ENCODE measurements around the gene RAB37.
A peak's percentile ranks its signal among the peaks of the same experiment; 100 is the strongest.

Gene RAB37

DNA sequence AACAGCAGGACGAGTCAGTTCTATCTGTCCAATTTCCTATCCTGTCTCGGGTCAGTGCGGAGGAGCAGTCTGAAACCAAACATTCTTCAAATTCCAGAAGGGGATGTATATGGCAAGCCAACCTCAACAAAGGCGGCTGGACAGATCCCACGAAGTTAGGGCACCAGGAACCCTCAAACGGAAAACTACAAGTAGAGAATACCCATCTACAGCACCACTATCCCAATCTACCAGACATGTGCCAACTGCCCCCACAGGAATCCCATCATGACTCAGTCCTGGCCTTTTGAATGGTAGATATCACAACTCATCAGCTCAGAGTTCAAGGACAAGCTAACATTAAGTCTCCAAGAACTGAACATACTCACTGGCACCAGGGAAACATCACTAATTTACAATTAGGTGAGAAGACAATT, 36.8 kb downstream of the RAB37 start:
- H3K4me3 ChIP-seq (ENCODE audit: control insufficient read depth, low read depth, low read length) = no peak overlapping the region
- DNase-seq (ENCODE audit: low read depth) = peak; percentile 36
- TF ChIP-seq, protein P1, sequence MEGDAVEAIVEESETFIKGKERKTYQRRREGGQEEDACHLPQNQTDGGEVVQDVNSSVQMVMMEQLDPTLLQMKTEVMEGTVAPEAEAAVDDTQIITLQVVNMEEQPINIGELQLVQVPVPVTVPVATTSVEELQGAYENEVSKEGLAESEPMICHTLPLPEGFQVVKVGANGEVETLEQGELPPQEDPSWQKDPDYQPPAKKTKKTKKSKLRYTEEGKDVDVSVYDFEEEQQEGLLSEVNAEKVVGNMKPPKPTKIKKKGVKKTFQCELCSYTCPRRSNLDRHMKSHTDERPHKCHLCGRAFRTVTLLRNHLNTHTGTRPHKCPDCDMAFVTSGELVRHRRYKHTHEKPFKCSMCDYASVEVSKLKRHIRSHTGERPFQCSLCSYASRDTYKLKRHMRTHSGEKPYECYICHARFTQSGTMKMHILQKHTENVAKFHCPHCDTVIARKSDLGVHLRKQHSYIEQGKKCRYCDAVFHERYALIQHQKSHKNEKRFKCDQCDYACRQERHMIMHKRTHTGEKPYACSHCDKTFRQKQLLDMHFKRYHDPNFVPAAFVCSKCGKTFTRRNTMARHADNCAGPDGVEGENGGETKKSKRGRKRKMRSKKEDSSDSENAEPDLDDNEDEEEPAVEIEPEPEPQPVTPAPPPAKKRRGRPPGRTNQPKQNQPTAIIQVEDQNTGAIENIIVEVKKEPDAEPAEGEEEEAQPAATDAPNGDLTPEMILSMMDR (conservative IDR thresholded peaks at IDR 0.05; ENCODE audit: control insufficient read depth, insufficient read depth, low read depth, low read length) = no peak

DNA sequence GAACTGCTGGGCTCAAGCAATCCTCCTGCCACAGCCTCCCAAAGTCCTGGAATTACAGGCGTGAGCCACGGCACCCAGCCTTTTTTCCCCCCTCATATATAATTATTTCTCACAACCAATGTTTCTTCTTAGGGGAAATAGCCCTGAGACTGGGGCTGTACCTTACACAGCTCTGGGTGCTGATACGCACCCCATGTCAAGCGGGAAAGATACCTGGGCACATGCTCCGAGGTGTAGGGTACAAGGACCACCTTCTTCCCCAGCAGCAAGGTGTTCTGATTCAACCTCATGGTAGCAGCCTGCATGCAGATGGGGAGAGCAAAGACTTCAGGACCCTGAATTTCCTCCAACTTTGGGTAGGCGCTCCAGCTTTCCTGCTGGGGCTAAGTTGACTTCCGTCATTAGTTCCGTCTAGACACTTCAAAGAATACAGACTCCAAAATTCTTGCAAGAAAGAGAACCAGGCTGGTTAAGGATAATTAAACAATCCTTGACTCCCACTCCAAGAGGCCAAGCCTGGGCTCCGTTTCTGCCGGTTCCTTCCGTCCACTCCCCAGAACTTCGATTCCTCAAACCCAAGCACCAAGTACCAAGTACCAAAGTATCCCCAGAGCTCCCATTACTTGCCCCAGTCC, 38.5 kb downstream of the RAB37 start:
- H3K4me3 ChIP-seq (ENCODE audit: control insufficient read depth, low read depth, low read length) = peak overlapping the region; percentile 95
- TF ChIP-seq, protein P1 (conservative IDR thresholded peaks at IDR 0.05; ENCODE audit: control insufficient read depth, insufficient read depth, low read depth, low read length) = no peak
- no peak for DNase-seq (ENCODE audit: low read depth)

DNA sequence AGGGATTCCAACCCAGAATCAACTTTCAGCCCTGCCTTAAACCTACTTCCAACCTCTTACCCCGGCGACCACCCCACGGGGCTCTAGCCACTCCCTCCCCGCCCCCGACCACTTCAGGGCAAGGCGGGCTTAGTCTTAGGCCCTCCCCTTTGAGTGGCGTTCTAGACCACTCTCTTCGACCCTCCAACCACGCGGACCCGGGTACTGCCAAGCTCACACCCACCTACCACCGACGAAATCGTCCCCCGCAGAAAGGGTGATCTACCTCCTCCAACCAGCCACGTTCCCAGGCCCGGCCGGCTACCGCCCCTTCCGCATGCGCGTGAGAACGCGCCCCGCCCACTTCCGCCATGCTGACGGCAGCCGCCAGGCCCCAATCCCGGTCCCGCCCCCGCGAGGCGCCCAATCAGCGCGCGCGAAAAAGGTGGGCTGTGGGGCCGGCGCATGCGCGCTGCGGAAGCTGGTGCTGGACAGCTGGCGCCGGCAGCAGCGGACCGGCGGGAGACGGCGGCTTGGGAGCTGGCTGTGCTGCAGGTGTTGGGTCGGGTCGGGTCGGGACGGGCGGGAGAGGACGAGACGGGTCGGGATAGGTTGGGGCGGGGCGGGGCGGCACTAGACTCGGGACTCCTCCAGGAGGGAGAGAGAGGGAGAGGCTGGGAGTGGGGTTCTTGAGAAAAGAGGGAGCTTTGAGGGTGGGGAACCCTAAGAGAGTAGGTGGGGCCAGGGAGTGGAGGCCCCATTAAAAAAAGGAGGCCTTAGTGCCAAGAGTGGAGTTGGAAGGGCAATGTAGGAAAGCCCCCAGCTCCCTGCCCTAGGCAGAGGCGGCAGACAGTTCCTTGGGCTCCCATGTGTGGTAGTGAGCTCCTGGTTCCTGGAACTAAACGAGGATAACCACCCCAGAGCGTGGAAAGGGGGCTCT, 39.2 kb downstream of the RAB37 start, which contains the start of gene NAT9:
Gene NAT9, minus strand, starts transcription at position 302 of the 919 bp plus-strand sequence. CDS start 647 bp downstream, outside the sequence.
- H3K4me3 ChIP-seq (ENCODE audit: control insufficient read depth, low read depth, low read length) = peak within 1 kb of the TSS; percentile 95
- TF ChIP-seq, protein P1 (conservative IDR thresholded peaks at IDR 0.05; ENCODE audit: control insufficient read depth, insufficient read depth, low read depth, low read length) = no peak
- DNase-seq (ENCODE audit: low read depth) = peak; percentile 89

DNA sequence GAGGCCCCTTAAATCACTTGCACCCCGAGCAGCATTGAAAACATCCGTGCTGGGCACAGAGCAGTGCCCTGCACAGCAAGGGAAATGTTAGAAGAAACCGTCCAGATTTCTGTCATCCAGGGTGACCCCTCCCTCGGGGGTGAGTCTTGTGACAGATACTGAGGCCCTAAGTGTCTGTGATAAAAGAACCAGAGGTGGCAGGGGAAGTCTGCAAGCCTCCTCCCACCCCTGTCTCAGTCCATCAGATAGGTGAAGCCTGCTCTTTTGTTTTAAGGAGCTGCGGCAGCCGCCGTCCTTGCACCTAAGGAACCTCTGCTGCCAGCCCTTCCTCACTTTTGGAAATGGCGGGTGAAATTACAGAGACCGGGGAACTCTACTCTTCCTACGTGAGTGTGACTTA, 39.9 kb downstream of the RAB37 start:
- TF ChIP-seq, protein P1 (conservative IDR thresholded peaks at IDR 0.05; ENCODE audit: control insufficient read depth, insufficient read depth, low read depth, low read length) = no peak
- DNase-seq (ENCODE audit: low read depth) = no peak
- peak overlapping the region; percentile 78 for H3K4me3 ChIP-seq (ENCODE audit: control insufficient read depth, low read depth, low read length)

DNA sequence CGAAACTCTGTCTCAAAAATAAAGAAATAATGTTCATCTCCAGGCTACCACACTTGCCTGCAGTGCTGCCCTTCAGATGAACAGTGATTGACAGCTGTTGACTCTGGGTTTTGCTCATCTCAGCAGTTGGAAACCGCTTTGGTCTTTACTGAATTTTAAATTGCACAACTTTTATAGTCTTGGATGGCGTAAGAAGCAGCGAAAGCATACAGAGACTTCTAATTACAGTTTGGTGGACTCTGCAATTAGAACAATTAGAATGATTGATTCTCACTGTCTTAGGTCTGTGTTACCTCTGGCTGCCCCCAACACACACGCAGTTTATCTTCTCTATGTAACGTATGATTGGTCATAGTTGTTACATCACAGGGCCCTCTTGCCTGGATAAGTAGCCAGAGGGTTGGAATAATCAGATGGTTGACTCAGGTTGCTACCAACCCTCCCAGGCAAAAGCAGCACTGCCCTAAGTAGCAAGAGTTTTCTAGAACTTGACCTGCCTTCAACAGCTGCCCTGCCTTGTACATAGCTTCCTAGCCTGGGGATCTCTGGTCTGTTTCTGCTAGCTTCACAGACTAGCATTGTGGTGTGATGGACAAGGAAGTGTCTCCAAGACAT, 41.0 kb downstream of the RAB37 start:
- peak; percentile 15 for DNase-seq (ENCODE audit: low read depth)
- TF ChIP-seq, protein P1 (conservative IDR thresholded peaks at IDR 0.05; ENCODE audit: control insufficient read depth, insufficient read depth, low read depth, low read length) = no peak
- H3K4me3 ChIP-seq (ENCODE audit: control insufficient read depth, low read depth, low read length) = no peak overlapping the region

DNA sequence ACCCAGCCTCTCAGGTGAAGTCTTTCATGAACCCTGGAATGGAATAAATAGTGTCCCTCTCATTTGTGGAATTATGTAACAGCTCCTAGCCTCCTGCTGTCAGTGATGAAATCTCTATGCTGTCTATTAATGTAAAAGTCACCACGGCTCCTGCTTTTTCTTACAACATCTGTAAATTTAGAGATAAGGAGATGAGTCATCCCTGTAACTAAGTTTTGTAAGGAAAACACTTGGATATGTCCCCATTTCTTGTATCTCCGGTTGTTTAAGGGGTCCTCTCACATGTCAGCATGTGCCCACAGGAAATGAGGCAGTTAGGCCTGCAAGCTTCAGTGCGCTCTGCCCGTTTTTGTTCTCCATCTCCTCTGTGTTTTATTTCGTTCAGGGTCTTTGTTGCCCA, 41.9 kb downstream of the RAB37 start:
- TF ChIP-seq, protein P1 (conservative IDR thresholded peaks at IDR 0.05; ENCODE audit: control insufficient read depth, insufficient read depth, low read depth, low read length) = no peak
- peak; percentile 25 for DNase-seq (ENCODE audit: low read depth)
- H3K4me3 ChIP-seq (ENCODE audit: control insufficient read depth, low read depth, low read length) = no peak overlapping the region

Data from fibroblast of mammary gland (primary cell).